Gastrocnemius medialis (tissue), 4 donors: ENCODE data around the gene ERCC3. TPM values are rescaled to one million over a fixed set of nuclear protein-coding genes. Genes with fewer than 3 reads are reported as not detected.

Experiments
- ATAC-seq, 2 donors: fragments of 150-250 bp; one replicate each; pipeline ENCODE4 v1.9.1; 2016
- DNase-seq, 2 donors: peaks; one replicate each; pipeline ENCODE4 v3.0.0-alpha.2; 2019
- H3K27ac ChIP-seq, 4 donors: fragments of 200-600 bp; sonication (generic); 1 replicate in 1 of 4; 2 replicates in 3 of 4; pipeline ENCODE4 v1.5.1; 2016 to 2018; ENCODE audit warnings: mild to moderate bottlenecking in 2 of 4, moderate library complexity in 1 of 4
- H3K27me3 ChIP-seq, 3 donors: fragments of 200-600 bp; sonication (generic) in 2 of 3; 1 replicate in 1 of 3; 2 replicates in 2 of 3; pipeline versions ENCODE4 v1.5.1 to v1.6.0; 2016 to 2019; ENCODE audit warnings: mild to moderate bottlenecking in 1 of 3, moderate library complexity in 1 of 3
- H3K36me3 ChIP-seq, 2 donors: fragments of 200-600 bp; sonication (generic) in 1 of 2; one replicate each; pipeline ENCODE4 v1.5.1; 2017 to 2018
- H3K4me1 ChIP-seq, 2 donors: fragments of 200-600 bp; sonication (generic) in 1 of 2; one replicate each; pipeline ENCODE4 v1.5.1; 2016 to 2017; ENCODE audit warnings: mild to moderate bottlenecking in 2 of 2
- H3K4me3 ChIP-seq, 4 donors: fragments of 200-600 bp; sonication (generic) in 3 of 4; 1 replicate in 1 of 4; 2 replicates in 3 of 4; pipeline ENCODE4 v1.5.1; 2016 to 2019; ENCODE audit warnings: mild to moderate bottlenecking in 2 of 4
- H3K9me3 ChIP-seq, 3 donors: fragments of 200-600 bp; sonication (generic) in 2 of 3; 1 replicate in 1 of 3; 2 replicates in 2 of 3; pipeline ENCODE4 v1.5.1; 2016 to 2019
- POLR2A ChIP-seq, 2 donors: fragments of 450-650 bp; IDR thresholded peaks; one replicate each; pipeline ENCODE4 v1.6.1; 2017; ENCODE audit warnings: antibody characterized with exemption in 2 of 2, mild to moderate bottlenecking in 2 of 2, moderate library complexity in 2 of 2
- in situ Hi-C, 4 donors: fragments of 200-750 bp; cut with MboI; loops; one replicate each; pipeline versions ENCODE4 v1.15.0 to v1.8.0; 2017; ENCODE audit warnings: low sequenced_read_pairs in 4 of 4
- intact Hi-C: fragments of 100-400 bp; cut with DNase I; formaldehyde crosslinking; loops from one replicate; pipeline ENCODE4 v1.15.1; 2023; ENCODE audit warnings: low total_unique reads
- total RNA-seq, 4 donors: library from RNA; depleted of rRNA; stranded (reverse); fragments of >200 nt; gene quantifications; one replicate each; pipeline versions ENCODE4 v1.1.0 to v1.2.3, GENCODE V29; 2016
- TF ChIP-seq, protein P1 (sequence below), 5 experiments: fragments of 450-650 bp in 3 of 5; fragments of 200-600 bp in 2 of 5; sonication (generic) in 2 of 5; IDR thresholded peaks in 4 of 5; conservative IDR thresholded peaks in 1 of 5; 1 replicate in 4 of 5; 2 replicates in 1 of 5; pipeline ENCODE4 v1.5.1; 2016 to 2019; ENCODE audit warnings: antibody characterized with exemption in 5 of 5, mild to moderate bottlenecking in 3 of 5, moderate library complexity in 3 of 5

ERCC3 gene
- total RNA-seq, 4 donors from 2014 or later = 24.9 to 28.2 (median 26.7) TPM

DNA sequence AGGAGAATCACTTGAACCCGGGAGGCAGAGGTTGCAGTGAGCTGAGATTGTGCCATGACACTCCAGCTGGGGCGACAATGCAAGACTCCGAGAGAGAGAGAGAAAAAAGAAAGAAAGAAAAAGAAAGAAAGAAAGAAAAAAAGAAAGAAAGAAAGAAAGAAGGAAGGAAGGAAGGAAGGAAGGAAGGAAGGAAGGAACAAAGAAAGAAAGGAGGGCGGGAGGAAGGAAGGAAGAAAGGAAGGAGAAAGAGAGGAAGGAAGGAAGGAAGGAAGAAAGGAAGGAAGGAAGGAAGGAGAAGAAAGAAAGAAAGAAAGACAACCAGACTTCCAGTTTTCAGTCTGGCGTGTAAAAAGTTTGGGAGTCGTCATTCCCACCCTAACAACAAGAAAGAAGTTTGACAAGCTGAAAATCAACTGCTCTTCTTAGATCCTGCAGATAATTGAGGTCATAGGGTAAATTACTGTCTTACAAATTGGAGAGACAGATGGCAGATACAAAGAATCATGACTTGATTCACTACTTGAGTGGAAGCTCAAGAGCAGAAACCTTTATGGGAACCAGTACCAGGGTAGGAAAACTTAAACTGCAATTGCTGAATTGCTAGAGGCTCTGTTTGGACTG lies 58.8 kb downstream of the ERCC3 start:
- Histone ChIP-seq H3K4me3 (no peak overlapping the region), H3K4me1 (no peaks in the 10 kb centered on the region), H3K9me3 (no peaks in the 10 kb centered on the region), H3K27me3 (peaks cover 0 to 2% (median 0%) of the 10 kb centered on the region in 3 donors), H3K36me3 (no peaks in the 10 kb centered on the region), H3K27ac (no peak overlapping the region)
- DNase-seq (no peak), ATAC-seq (no peak)
- TF ChIP-seq, protein P1, sequence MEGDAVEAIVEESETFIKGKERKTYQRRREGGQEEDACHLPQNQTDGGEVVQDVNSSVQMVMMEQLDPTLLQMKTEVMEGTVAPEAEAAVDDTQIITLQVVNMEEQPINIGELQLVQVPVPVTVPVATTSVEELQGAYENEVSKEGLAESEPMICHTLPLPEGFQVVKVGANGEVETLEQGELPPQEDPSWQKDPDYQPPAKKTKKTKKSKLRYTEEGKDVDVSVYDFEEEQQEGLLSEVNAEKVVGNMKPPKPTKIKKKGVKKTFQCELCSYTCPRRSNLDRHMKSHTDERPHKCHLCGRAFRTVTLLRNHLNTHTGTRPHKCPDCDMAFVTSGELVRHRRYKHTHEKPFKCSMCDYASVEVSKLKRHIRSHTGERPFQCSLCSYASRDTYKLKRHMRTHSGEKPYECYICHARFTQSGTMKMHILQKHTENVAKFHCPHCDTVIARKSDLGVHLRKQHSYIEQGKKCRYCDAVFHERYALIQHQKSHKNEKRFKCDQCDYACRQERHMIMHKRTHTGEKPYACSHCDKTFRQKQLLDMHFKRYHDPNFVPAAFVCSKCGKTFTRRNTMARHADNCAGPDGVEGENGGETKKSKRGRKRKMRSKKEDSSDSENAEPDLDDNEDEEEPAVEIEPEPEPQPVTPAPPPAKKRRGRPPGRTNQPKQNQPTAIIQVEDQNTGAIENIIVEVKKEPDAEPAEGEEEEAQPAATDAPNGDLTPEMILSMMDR (IDR thresholded peaks at IDR 0.05 in 4 of 5, conservative IDR thresholded peaks at IDR 0.05 in 1 of 5) = no peak
- no peak for TF ChIP-seq POLR2A (IDR thresholded peaks at IDR 0.05)
- intact Hi-C loops (no loop called here), in situ Hi-C loops (no loop called here)

DNA sequence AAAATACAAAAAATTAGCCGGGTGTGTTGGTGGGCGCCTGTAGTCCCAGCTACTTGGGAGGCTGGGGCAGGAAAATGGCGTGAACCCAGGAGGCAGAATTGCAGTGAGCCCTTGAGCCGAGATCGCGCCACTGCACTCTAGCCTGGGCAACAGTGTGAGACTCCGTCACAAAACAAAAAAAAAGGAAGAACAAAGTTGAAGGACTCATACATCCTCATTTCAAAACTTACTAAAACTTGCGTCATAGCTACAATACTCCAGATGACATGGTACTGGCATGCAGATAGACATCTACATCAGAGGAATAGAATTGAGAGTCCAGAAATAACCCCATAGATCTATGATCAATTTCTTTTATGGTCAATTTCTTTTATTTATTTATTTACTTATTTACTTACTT lies 60.2 kb downstream of the ERCC3 start:
- Histone ChIP-seq H3K27ac (no peak overlapping the region), H3K4me3 (no peak overlapping the region), H3K9me3 (no peaks in the 10 kb centered on the region), H3K4me1 (no peaks in the 10 kb centered on the region), H3K36me3 (no peaks in the 10 kb centered on the region), H3K27me3 (peaks cover 0 to 2% (median 0%) of the 10 kb centered on the region in 3 donors)
- intact Hi-C loops (no loop called here), in situ Hi-C loops (no loop called here)
- DNase-seq (no peak), ATAC-seq (no peak)
- TF ChIP-seq, protein P1 (IDR thresholded peaks at IDR 0.05 in 4 of 5, conservative IDR thresholded peaks at IDR 0.05 in 1 of 5) = no peak
- no peak for TF ChIP-seq POLR2A (IDR thresholded peaks at IDR 0.05)

DNA sequence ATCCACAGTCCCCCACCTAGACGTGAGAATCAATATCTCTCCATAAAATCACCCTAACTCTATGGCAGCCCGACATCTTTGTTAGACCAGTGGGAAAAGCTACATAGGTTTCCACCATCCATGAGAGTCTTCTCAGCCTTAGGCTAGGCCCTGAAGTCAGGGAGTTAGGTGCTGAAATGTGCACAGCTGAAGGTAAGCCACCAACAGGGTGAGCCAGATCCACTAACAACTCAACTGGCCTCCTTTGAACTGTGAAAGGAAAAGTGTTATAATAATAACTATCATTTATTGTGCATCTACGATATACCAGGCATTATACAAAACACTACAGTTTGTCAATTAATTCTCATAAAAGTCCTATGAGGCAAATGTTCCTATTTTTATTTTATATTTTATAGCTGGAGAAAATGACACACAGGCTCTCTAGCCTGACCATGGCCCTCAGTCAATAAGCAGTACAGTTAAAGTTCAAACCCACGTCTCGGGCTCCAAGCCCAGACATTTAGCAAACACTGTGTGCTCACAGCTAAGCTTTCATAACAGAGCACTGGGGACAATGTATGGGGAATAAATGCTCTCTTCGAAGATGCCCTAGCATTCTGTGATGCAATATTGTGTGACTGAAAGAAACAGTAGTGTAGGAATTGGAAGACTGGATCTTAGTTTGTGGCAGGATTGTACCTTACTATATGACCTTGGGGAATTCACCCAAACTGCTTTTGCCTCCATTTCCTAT lies 62.6 kb downstream of the ERCC3 start:
- DNase-seq (no peak), ATAC-seq (no peak)

DNA sequence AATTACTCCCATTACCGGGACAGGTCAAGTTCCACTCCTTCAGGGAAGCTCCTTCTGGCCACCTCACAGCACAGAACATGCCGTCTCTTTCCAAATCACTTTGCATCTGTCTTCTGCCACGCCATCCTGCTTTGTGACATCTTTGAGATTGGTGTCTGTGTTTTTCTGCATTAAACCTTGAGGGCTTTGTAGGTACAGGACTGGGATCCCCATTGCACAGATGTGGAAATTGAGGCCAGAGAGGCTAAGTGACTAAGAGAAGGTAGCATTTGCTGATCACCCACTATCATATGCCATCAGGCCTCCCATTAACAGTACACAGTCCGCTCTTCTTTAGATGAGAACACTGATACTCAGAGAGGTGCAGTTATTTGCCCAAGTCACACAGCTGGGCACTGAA lies 64.4 kb downstream of the ERCC3 start:
- no peak for ATAC-seq
- in situ Hi-C loops (no loop called here), intact Hi-C loops (no loop called here)
- Histone ChIP-seq H3K4me1 (no peaks in the 10 kb centered on the region), H3K9me3 (no peaks in the 10 kb centered on the region), H3K36me3 (no peaks in the 10 kb centered on the region), H3K27ac (no peak overlapping the region), H3K4me3 (no peak overlapping the region), H3K27me3 (peaks cover 0 to 21% (median 21%) of the 10 kb centered on the region in 3 donors)
- TF ChIP-seq, protein P1 (IDR thresholded peaks at IDR 0.05 in 4 of 5, conservative IDR thresholded peaks at IDR 0.05 in 1 of 5) = no peak
- no peak for TF ChIP-seq POLR2A (IDR thresholded peaks at IDR 0.05)
- no peak for DNase-seq

More for the DNA sequence above, 62.6 kb downstream of the ERCC3 start:
- H3K27me3 ChIP-seq = peaks cover 0 to 14% (median 12%) of the 10 kb centered on the region in 3 donors
- in situ Hi-C loops = no loop called here
- H3K9me3 ChIP-seq = no peaks in the 10 kb centered on the region
- intact Hi-C loops = no loop called here
- TF ChIP-seq POLR2A (IDR thresholded peaks at IDR 0.05) = no peak
- TF ChIP-seq, protein P1 (IDR thresholded peaks at IDR 0.05 in 4 of 5, conservative IDR thresholded peaks at IDR 0.05 in 1 of 5) = no peak
- no peak overlapping the region for H3K4me3 ChIP-seq
- H3K27ac ChIP-seq = no peak overlapping the region
- H3K4me1 ChIP-seq = no peaks in the 10 kb centered on the region
- H3K36me3 ChIP-seq = no peaks in the 10 kb centered on the region
